HG02970 (cell line): Measurements from ENCODE around the gene MAP6.
A peak's percentile ranks its signal among the peaks of the same experiment; 100 is the strongest.
"Not testable (repeated sequence)": the region's sequence is repeated elsewhere in the genome, so short reads cannot be mapped to it uniquely, and the experiment has no call there.

ENCODE experiments used
- ATAC-seq: cut with Tn5 transposase; IDR thresholded peaks from one replicate; pipeline ENCODE4 v1.9.1; 2021; ENCODE audit warnings: mild to moderate bottlenecking, moderate library complexity, moderate number of reproducible peaks; ENCODE audit not compliant: unreplicated experiment, low FRiP score

The MAP6 gene

GRCh38 chr11:75668451-75669297 lies at the start of gene MAP6:
Gene MAP6, minus strand, starts transcription at chr11:75669038. Its CDS starts 669 bp downstream, at chr11:75668369.
- ATAC-seq = no peak

- ATAC-seq = no peak
Measured at GRCh38 chr11:75717608-75718418, 49.0 kb upstream of the MAP6 start, which contains the start of gene MOGAT2. Gene MOGAT2, plus strand, starts transcription at chr11:75717838. Its CDS starts 51 bp downstream, at chr11:75717889.

GRCh38 chr11:75716659-75717058 lies 47.8 kb upstream of the MAP6 start:
- ATAC-seq = no peak

- no peak for ATAC-seq
Measured at GRCh38 chr11:75715688-75716087, 46.9 kb upstream of the MAP6 start.

- no peak for ATAC-seq
Measured at GRCh38 chr11:75714211-75714610, 45.4 kb upstream of the MAP6 start.

- ATAC-seq = no peak
Measured at GRCh38 chr11:75706260-75706729, 37.5 kb upstream of the MAP6 start.

- ATAC-seq = no peak
Measured at GRCh38 chr11:75705541-75705940, 36.7 kb upstream of the MAP6 start.

- ATAC-seq = no peak
Measured at GRCh38 chr11:75703695-75704237, 34.9 kb upstream of the MAP6 start.

GRCh38 chr11:75700940-75701339 lies 32.1 kb upstream of the MAP6 start:
- no peak for ATAC-seq

GRCh38 chr11:75697906-75698581 lies 29.2 kb upstream of the MAP6 start:
- no peak for ATAC-seq

- no peak for ATAC-seq
Measured at GRCh38 chr11:75691804-75692203, 23.0 kb upstream of the MAP6 start.

- ATAC-seq = peak; percentile 69
Measured at GRCh38 chr11:75689863-75690609, 21.2 kb upstream of the MAP6 start.

- ATAC-seq = not testable (repeated sequence)
Measured at GRCh38 chr11:75683856-75684255, 15.0 kb upstream of the MAP6 start.

- ATAC-seq = no peak
Measured at GRCh38 chr11:75679566-75679965, 10.7 kb upstream of the MAP6 start.

- ATAC-seq = no peak
Measured at GRCh38 chr11:75678620-75679259, 9.9 kb upstream of the MAP6 start.

- no peak for ATAC-seq
Measured at GRCh38 chr11:75677909-75678308, 9.1 kb upstream of the MAP6 start.

- ATAC-seq = no peak
Measured at GRCh38 chr11:75677275-75677674, 8.4 kb upstream of the MAP6 start.

GRCh38 chr11:75673977-75674582 lies 5.2 kb upstream of the MAP6 start:
- ATAC-seq = no peak
